Stimulated activated naive CD4-positive, alpha-beta T cell (primary cell): ENCODE measurements around the gene ANXA2.
A peak's percentile ranks its signal among the peaks of the same experiment; 100 is the strongest.
"Not testable (repeated sequence)": the region's sequence is repeated elsewhere in the genome, so short reads cannot be mapped to it uniquely, and the experiment has no call there.

Experiments
- DNase-seq, 6 experiments: peaks; one replicate each; lab custom pipeline; 2025; lab: John Stamatoyannopoulos, UW

ANXA2 gene

DNA sequence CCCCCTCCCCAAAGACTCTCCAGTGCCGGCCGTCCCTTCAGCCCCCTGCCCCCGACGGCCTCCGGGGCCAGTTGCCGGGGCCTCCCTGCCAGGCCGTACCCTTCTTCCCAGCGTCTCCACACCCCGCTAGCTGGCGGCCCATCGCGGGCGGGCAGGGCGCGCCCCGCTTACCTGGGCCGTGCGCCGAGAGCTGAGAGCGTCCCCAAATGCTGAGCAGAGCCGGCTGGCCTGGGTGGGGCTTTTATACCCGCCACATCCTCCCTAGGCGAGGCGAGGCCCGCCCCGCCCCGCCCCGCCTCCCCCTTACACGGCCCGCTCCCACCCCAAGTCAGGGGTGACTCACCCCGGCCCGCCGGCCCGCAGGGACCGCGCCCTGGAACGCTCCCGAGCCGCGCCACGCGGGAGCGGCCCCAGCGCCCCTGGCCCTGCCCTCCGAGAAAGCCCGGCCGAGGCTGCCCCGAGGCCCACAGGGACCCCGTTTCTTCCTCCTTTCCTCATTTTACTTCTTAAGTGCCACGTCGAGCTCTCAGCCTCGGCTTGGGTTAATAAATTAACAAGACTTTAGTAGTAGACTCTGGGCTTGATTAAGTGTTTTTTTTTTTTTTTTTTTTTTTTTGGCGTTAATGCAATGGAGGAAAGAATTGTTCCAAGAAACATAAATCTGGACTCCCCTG, at the start of gene ANXA2:
Gene ANXA2, minus strand, starts transcription at position 215 of the 674 bp plus-strand sequence. CDS start 11,911 bp downstream, outside the sequence.
- DNase-seq: peak; percentile 51 to 73 (median 65)

- no peak for DNase-seq
These were observed 46.6 kb upstream of the ANXA2 start for GRCh38 chr15:60444289-60444912.

DNA sequence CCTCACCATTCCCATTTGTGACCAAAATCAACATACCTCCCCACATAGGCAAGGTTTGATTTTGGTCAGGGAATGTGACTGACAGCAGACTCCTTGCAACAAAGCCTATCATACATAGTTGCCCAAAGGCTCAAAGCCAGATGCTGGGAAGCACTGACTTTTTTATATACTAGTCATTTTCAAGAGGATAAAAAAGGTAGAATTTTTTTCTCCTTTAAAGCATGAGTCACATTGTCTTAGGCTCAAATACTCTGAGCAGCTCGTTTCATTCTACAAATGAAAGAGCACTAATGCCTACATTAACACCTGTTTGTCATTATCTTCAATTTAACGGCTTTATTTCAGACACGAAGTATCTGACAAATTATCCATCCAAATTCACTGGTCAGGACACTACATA, 45.0 kb upstream of the ANXA2 start:
- DNase-seq: no peak

DNA sequence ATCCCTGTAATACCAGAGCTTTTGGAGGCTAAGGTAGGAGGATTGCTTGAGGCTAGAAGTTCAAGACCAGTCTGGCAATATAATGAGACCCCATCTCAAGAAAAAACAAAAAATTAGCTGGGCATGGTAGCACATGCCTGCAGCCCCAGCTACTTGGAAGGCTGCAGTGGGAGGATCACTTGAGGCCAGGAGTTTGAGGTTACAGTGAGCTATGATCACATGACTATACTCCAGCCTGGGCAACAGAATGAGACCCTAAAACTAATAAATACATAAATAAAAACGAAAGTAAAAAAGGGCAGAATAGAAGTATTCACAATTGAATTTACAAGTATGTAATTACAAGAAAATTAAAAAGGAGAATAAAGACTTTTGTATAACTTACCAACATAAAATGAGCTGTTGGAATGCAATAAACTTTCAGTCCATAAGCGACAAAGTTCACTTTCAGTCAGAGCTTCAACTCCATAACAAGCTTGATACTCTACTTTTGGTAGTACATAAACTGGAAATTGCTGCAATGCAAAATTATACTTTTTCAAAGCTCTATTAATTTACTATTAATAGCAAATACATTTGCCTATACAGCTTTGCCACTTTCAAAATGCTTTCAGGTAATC, 44.4 kb upstream of the ANXA2 start:
- no peak for DNase-seq

DNA sequence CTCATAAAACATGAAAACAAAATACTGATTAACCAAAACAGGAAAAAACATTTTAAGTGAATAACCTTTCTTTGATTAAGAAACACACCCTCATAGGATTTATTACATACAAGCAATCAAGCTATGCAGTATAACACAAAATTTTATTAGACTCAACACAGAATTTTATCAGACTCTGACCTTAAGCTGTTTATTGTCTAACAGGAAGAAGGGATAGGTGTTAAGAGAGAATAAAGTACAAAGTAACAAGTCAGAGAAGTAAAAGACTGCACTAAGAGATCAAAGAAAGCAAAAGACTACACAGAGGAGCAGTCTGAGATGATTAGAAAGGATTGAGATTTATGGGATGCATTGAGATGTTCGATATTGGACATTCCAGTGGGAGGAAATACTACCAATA, 43.5 kb upstream of the ANXA2 start:
- DNase-seq: no peak

DNA sequence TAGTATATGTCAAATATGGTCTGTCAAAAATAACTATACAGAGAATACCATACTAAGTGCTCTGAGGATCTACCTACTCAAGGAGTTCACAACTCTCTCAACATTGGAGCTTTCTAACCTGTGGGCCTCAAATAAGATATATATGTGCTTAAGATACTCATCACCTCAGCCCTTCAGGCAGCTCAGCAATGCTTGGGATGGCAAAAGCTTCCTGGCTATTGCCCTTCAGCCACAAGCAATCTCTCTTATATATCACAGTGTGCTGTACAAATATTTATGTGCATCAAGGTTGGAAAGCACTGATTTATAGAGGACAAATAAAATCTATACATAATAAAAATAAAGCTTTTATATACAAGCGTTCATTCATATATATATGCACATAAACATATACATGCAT, 40.9 kb upstream of the ANXA2 start:
- no peak for DNase-seq

- DNase-seq: no peak
These were observed 31.1 kb upstream of the ANXA2 start for GRCh38 chr15:60428935-60429334.

GRCh38 chr15:60426870-60427508, 29.2 kb upstream of the ANXA2 start:
- DNase-seq: no peak

DNA sequence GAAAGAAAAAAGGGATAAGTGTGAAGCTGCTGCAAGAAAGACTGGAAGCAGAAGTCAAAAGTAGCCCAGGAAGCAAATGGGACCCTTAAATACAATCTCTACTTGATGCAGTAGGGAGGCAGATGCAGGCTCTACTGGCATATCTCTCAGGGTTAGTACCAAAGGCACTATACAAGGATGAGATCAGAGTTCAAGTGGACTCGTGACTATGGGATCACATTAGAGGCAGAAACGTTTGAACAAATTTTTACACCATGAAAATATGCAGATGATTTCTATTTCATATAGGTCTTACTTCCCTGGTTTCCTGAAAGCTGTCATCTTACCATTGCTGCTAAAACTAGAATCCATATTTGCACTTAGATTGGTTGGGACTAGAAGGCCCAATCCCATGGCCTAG, 27.7 kb upstream of the ANXA2 start:
- no peak for DNase-seq

- DNase-seq: no peak
These were observed 26.2 kb upstream of the ANXA2 start for GRCh38 chr15:60424006-60424405.

DNA sequence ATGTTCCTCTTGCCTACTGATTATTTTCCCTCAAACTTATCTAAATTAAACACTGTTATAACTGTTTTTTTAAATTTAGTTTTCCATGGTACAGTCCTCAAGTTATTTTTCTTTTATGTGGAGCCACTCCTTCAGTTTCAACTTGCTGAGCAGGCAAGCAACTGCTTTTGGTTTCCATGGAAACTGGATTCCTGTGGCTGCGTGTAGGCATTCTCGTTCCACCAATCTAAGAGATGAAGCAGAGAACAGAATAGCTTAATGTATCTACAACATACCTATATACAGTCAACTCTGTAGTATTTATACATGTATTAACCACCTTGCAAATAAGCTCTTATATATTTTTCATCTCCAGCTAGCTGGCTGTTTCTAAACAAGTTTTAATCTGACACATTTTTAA, 25.8 kb upstream of the ANXA2 start:
- DNase-seq: peak in 1 of 6 experiments; percentile 3

- DNase-seq: no peak
These were observed 23.8 kb upstream of the ANXA2 start for GRCh38 chr15:60421544-60421943.

DNA sequence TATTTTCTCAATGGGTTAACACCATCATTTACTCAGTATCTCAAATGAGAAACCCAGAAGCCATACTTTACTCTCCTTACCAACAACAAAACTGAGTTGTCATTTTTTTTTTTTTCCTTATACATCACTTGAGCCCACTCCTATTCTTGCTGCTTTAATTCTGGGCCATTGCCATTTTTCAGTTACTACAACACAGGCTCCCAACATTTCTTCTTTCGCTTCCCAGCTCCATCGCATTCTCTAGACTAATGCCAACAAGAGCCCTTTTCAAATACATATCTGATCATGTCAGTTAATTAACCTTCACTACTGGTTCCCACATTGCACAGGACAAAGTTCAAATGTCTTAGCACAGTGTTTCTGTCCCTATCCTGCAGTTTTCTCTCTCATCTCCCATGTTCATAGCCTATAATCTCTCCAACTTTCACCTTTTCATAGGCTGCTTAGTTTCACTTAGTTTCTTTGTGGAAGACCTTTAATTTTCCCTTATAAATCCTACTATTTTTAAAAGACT, 22.5 kb upstream of the ANXA2 start:
- DNase-seq: no peak

- DNase-seq: no peak
These were observed 22.0 kb upstream of the ANXA2 start for GRCh38 chr15:60419753-60420152.

DNA sequence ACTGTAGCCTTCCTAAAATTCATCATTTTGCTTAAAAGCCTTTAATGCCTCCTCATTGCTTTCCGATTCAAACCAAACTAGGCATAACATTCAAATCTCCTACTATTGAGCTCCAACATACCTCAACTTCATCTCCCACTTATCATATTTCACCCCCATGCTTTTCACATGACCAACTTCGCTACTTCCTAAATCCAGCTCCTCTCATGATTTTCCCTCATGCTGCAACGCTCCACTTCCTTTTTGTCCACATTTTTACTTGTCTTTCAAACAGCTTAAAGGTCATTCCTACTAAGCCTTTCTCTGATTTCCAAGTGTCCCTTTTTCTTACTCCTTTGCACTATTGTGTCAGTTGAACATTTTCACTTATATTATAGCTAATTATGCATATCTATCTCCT, 20.3 kb upstream of the ANXA2 start:
- no peak for DNase-seq

- DNase-seq: no peak
These were observed 19.3 kb upstream of the ANXA2 start for GRCh38 chr15:60417112-60417511.

- no peak for DNase-seq
These were observed 18.7 kb upstream of the ANXA2 start for GRCh38 chr15:60416484-60416883.

- no peak for DNase-seq
These were observed 16.4 kb upstream of the ANXA2 start for GRCh38 chr15:60414016-60414682.

DNA sequence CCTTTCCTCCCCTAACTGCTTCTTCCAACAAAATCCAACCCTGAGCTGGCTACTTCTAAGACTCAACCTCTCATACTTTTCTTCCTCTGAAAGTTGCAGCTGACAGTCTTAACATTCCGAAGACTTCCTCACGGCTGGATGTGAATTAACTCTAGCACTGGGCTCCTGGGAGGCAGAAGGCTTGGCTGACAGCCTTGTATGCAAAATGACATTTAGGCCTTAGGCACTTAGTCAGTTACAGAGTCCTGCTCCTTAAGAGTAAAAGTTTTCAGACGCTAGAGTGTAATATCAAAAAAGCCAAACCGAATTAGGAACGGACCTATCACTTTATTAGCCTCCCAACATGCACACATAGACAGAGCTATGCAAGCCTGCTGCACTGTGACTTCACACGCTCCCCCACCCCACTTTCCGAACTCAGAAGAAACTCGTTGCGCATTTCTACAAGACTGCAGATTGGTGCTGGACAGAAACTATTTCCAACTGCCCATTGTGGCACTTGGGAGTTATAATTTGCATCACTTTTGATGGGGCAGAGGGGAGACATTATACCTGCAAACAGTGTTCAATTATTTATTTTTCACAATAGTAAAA, 15.5 kb upstream of the ANXA2 start:
- DNase-seq: no peak

GRCh38 chr15:60412807-60413206, 15.0 kb upstream of the ANXA2 start:
- DNase-seq: not testable (repeated sequence)

- DNase-seq: no peak
These were observed 14.1 kb upstream of the ANXA2 start for GRCh38 chr15:60411774-60412425.
